Activated CD8-positive, alpha-beta memory T cell treated with anti-CD3 and anti-CD28 coated beads for 36 hours (primary cell): ENCODE results near the gene CIITA. TPM values are rescaled to one million over a fixed set of nuclear protein-coding genes. Genes with fewer than 3 reads are reported as not detected.
"Not testable (repeated sequence)": the region's sequence is repeated elsewhere in the genome, so short reads cannot be mapped to it uniquely, and the experiment has no call there.

ENCODE experiments used
- CTCF ChIA-PET: fragments of 350-600 bp; sonication (Branson Sonifier 250); formaldehyde crosslinking; loops from one replicate; lab custom pipeline; 2021; ENCODE audit warnings: antibody characterized with exemption; lab: Charles Lee
- POLR2A ChIA-PET: fragments of 350-600 bp; sonication (Branson Sonifier 250); formaldehyde crosslinking; loops from one replicate; lab custom pipeline; 2021; ENCODE audit warnings: antibody characterized with exemption; lab: Charles Lee
- total RNA-seq, 2 experiments: library from RNA; stranded (reverse); gene quantifications; one replicate each; pipeline ENCODE4 v1.2.3, GENCODE V29; 2021

CIITA gene
- total RNA-seq, 2 experiments from 2014 or later, result 9.0 to 9.3 TPM

GRCh38 chr16:10896723-10897122, 19.7 kb downstream of the CIITA start:
- CTCF ChIA-PET, result no interaction called here
- POLR2A ChIA-PET, result no interaction called here

DNA sequence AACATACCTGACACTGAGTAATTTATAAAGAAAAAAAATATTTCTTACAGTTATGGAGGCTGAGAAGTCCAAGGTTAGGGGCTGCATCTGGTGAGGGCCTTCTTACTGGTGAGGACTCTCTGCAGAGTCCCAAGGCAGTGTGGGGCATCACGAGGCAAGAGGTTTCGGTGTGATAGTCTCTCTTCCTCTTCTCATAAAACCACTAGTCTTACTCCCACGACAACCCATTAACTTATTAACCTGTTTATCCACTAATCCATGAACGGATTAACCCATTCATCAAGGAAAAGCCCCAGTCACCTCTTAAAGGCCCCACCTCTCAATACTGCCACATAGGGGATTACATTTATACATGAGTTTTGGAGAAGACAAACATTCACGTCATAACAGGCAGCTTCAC, 20.1 kb downstream of the CIITA start:
- CTCF ChIA-PET, result no interaction called here
- POLR2A ChIA-PET, result no interaction called here

- POLR2A ChIA-PET, result no interaction called here
Observed at GRCh38 chr16:10902999-10903398, 26.0 kb downstream of the CIITA start.

DNA sequence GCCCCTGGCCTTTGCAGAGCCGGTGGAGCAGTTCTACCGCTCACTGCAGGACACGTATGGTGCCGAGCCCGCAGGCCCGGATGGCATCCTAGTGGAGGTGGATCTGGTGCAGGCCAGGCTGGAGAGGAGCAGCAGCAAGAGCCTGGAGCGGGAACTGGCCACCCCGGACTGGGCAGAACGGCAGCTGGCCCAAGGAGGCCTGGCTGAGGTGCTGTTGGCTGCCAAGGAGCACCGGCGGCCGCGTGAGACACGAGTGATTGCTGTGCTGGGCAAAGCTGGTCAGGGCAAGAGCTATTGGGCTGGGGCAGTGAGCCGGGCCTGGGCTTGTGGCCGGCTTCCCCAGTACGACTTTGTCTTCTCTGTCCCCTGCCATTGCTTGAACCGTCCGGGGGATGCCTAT, 29.5 kb downstream of the CIITA start:
- POLR2A ChIA-PET, result no interaction called here
- CTCF ChIA-PET, result interaction anchor here (1.5 kb wide), 1 partner anchor 12 kb away, joined by 4 read pairs; no protein-coding TSS in a partner anchor

More at GRCh38 chr16:10902999-10903398, 26.0 kb downstream of the CIITA start:
- CTCF ChIA-PET, result interaction anchor here (1.7 kb wide), 1 partner anchor 15 kb away, joined by 4 read pairs; no protein-coding TSS in a partner anchor

DNA sequence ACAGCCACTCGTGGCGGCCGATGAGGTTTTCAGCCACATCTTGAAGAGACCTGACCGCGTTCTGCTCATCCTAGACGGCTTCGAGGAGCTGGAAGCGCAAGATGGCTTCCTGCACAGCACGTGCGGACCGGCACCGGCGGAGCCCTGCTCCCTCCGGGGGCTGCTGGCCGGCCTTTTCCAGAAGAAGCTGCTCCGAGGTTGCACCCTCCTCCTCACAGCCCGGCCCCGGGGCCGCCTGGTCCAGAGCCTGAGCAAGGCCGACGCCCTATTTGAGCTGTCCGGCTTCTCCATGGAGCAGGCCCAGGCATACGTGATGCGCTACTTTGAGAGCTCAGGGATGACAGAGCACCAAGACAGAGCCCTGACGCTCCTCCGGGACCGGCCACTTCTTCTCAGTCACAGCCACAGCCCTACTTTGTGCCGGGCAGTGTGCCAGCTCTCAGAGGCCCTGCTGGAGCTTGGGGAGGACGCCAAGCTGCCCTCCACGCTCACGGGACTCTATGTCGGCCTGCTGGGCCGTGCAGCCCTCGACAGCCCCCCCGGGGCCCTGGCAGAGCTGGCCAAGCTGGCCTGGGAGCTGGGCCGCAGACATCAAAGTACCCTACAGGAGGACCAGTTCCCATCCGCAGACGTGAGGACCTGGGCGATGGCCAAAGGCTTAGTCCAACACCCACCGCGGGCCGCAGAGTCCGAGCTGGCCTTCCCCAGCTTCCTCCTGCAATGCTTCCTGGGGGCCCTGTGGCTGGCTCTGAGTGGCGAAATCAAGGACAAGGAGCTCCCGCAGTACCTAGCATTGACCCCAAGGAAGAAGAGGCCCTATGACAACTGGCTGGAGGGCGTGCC, 30.1 kb downstream of the CIITA start:
- CTCF ChIA-PET, result interaction anchor here (1.1 to 2.4 kb wide), 2 partner anchors 11 to 16 kb away, joined by 3 to 8 read pairs; no protein-coding TSS in a partner anchor
- POLR2A ChIA-PET, result no interaction called here

GRCh38 chr16:10907757-10908045, 30.7 kb downstream of the CIITA start:
- POLR2A ChIA-PET, result no interaction called here
- CTCF ChIA-PET, result interaction anchor here (1.1 to 2.4 kb wide), 2 partner anchors 11 to 17 kb away, joined by 3 to 8 read pairs; no protein-coding TSS in a partner anchor

- ChIA-PET CTCF (interaction anchor here (0.5 kb wide), 1 partner anchor 957 kb away, joined by 3 read pairs; no protein-coding TSS in a partner anchor), POLR2A (no interaction called here)
Observed at GRCh38 chr16:10911267-10911666, 34.3 kb downstream of the CIITA start.

DNA sequence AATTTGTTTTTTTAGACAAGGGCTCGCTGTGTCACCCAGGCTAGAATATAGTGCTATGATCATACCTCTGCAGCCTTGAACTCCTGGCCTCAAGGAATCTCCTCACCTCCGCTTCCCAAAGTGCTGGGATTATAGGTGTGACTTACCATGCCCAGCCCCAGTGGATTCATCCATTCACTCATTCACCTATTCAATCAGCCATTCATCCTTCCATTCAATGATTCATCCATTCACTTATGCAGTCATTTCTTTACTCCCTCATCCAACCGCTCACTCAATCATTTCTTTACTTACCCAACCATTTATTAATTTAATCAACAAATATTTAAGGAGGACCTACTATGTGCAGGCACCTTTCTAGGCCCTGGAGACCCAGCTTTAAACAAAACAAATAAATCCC, 39.5 kb downstream of the CIITA start:
- POLR2A ChIA-PET, result interaction anchor here (1.3 kb wide), 1 partner anchor 172 kb away, joined by 4 read pairs; no protein-coding TSS in a partner anchor
- CTCF ChIA-PET, result interaction anchor here (2.6 kb wide), 1 partner anchor 172 kb away, joined by 11 read pairs; the partner anchor contains the start of gene NUBP1

DNA sequence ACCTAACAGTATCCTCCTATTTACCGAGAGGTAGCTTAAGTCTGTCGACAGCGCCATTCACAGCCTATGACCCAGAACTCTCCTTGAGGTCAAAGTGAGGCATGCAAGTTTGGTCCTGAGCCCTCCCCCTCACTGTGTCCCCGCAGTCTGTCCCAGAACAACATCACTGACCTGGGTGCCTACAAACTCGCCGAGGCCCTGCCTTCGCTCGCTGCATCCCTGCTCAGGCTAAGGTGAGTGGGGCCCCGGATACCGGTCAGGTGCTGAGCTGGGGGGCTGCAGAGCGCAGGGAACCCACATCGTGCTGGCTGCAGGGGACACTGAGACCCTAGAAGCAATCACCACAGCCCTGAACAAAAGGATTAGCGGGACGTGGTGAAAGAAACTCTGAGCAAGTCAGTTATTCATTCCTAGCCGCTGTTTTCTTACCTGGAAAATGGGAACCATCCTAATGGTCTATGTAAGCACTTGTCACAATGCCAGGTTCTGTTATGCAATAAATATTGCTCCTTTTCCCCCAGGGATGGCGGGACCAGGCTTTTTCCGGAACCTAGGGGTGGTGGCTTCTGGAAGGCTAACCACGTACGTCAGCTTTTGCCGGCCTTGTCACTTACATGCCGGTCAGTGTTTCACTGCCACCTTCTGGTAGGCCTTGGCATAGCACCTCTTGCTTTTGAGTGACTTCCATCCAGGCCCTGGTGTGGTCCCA, 41.4 kb downstream of the CIITA start:
- ChIA-PET POLR2A (interaction anchor here (0.5 to 1.7 kb wide), 2 partner anchors 14 to 174 kb away, joined by 4 to 7 read pairs; no protein-coding TSS in a partner anchor), CTCF (interaction anchor here (0.5 to 2.6 kb wide), 26 partner anchors 8 to 404 kb away, joined by 3 to 16 read pairs (median 4); partner anchors contain the start of gene NUBP1)

- CTCF ChIA-PET, result interaction anchor here (0.7 to 2.6 kb wide), 24 partner anchors 8 to 405 kb away, joined by 3 to 16 read pairs (median 4); partner anchors contain the start of gene NUBP1
- POLR2A ChIA-PET, result interaction anchor here (0.5 to 1.7 kb wide), 2 partner anchors 13 to 175 kb away, joined by 4 to 7 read pairs; no protein-coding TSS in a partner anchor
Observed at GRCh38 chr16:10919003-10919351, 42.0 kb downstream of the CIITA start.

GRCh38 chr16:10920726-10921427, 43.9 kb downstream of the CIITA start:
- ChIA-PET POLR2A (no interaction called here), CTCF (no interaction called here)

DNA sequence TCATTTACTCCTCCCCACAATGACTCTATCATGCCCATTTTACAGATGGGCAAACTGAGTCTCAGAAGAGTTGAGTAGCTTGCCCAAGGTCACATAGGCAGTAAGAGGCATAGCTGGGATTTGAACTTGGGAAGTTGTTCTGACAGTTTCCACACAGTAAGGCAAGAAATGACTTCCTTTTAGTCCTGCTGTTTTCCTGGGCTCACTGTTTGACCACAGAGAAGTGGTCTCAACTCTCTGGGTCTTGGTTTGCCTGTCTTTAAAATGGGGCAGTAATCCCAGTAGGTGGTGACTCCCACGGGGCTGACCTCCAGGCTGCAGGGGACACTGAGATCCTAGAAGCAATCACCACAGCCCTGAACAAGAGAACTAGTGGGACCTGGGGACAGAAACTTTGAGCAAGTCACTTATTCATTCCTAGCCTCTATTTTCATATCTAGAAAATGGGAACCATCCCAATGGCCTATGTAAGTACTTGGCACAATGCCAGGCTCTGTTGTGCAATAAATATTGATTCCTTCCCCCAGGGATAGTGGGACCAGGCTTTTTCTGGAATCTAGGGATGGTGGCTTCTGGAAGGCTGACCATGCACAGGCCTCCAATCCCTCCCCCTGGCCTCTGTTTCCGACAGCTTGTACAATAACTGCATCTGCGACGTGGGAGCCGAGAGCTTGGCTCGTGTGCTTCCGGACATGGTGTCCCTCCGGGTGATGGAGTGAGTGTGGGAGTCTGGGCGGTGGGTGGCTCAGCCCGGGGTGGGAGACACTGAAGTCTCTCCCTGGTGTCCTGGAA, 44.7 kb downstream of the CIITA start:
- ChIA-PET CTCF (interaction anchor here (0.6 kb wide), 1 partner anchor 173 kb away, joined by 3 read pairs; no protein-coding TSS in a partner anchor), POLR2A (interaction anchor here (0.5 kb wide), 1 partner anchor 642 kb away, joined by 3 read pairs; no protein-coding TSS in a partner anchor)

- POLR2A ChIA-PET, result interaction anchor here (0.5 to 0.6 kb wide), 2 partner anchors 90 to 643 kb away, joined by 3 read pairs; no protein-coding TSS in a partner anchor
- CTCF ChIA-PET, result interaction anchor here (0.6 kb wide), 1 partner anchor 174 kb away, joined by 3 read pairs; no protein-coding TSS in a partner anchor
Observed at GRCh38 chr16:10922328-10923145, 45.5 kb downstream of the CIITA start.

DNA sequence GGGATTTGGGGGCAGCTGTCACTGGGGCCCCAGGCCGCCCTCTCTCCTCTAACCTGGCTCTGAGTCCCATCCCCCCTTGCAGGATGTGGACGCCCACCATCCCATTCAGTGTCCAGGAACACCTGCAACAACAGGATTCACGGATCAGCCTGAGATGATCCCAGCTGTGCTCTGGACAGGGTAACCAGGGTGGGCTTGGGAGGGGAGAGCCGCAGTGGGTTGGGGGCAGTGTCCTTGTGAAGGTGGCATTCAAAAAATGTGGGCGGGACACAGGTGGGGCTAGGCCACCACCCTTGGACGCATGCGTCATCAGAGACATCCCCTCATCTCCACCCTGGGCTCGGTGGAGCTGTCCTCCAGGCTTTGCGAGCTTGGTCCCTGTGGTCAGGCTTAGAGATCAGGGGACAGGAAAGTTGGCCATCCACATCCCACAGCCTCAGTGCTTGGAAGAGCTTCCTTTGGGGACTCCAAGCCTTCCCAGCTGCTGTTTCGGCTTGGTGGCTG, 46.2 kb downstream of the CIITA start:
- ChIA-PET POLR2A (interaction anchor here (0.6 kb wide), 1 partner anchor 90 kb away, joined by 3 read pairs; no protein-coding TSS in a partner anchor), CTCF (no interaction called here)

GRCh38 chr16:10923650-10924214, 46.7 kb downstream of the CIITA start:
- POLR2A ChIA-PET, result no interaction called here
- CTCF ChIA-PET, result no interaction called here

DNA sequence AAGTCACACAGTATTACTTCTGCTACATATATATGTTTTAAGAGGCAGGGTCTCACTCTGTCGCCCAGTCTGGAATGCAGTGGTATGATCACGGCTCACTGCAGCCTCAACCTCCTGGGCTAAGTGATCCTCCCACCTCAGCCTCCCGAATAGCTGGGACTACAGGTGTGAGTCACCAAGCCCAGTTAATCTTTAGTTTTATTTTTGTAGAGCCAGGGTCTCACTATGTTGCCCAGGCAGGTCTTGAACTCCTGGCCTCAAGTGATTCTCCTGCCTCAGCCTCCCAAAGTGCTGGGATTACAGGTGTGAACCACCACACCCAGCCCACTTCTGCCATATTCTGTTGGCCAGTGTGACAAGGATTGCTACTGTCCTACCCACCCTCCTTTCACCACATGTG, 48.3 kb downstream of the CIITA start:
- CTCF ChIA-PET, result interaction anchor here (1.0 kb wide), 1 partner anchor 43 kb away, joined by 3 read pairs; no protein-coding TSS in a partner anchor
- POLR2A ChIA-PET, result not testable (repeated sequence)
